ENCODE measurements around the gene RNF20.

- TF ChIP-seq CTCF (optimal IDR thresholded peaks at IDR 0.05 in 1 of 3, IDR thresholded peaks at IDR 0.05 in 1 of 3, conservative IDR thresholded peaks at IDR 0.05 in 1 of 3; ENCODE audit: extremely low read depth in 1 of 3, insufficient read depth in 2 of 3, low read length in 3 of 3), result peak; percentile 48 to 55 (median 52)
- TF ChIP-seq EZH2 (IDR thresholded peaks at IDR 0.05; ENCODE audit: low read length), result no peak
Observed at GRCh38 chr9:101566904-101567724, 33.5 kb downstream of the RNF20 start.

All from keratinocyte (primary cell).